Body of pancreas (tissue), 4 donors: Measurements from ENCODE around the gene RDH5.

Experiments used
- POLR2A ChIP-seq, 3 donors: fragments of 450-650 bp; IDR thresholded peaks; one replicate each; pipeline ENCODE4 v1.6.1; 2016; ENCODE audit warnings: antibody characterized with exemption in 3 of 3, mild to moderate bottlenecking in 2 of 3
- TF ChIP-seq, protein P1 (sequence below), 7 experiments: fragments of 450-650 bp in 4 of 7; fragments of 200-600 bp in 3 of 7; sonication (generic) in 3 of 7; IDR thresholded peaks; one replicate each; pipeline ENCODE4 v1.5.1; 2016 to 2019; ENCODE audit warnings: antibody characterized with exemption in 7 of 7

DNA sequence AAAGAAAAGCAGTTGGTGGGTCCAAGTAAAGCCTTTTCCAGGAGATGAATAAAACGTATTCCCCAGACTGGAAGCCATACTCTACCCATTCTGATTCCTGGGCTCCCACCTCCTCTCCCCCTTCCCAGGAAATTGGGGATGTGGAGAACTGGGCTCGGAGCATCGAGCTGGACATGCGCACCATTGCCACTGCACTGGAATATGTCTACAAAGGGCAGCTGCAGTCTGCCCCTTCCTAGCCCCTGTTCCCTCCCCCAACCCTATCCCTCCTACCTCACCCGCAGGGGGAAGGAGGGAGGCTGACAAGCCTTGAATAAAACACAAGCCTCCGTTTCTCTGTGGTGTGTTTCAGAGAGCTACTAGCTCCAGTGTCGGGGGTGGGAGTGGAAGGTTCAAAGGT lies 822 bp upstream of the RDH5 start:
- TF ChIP-seq, protein P1, sequence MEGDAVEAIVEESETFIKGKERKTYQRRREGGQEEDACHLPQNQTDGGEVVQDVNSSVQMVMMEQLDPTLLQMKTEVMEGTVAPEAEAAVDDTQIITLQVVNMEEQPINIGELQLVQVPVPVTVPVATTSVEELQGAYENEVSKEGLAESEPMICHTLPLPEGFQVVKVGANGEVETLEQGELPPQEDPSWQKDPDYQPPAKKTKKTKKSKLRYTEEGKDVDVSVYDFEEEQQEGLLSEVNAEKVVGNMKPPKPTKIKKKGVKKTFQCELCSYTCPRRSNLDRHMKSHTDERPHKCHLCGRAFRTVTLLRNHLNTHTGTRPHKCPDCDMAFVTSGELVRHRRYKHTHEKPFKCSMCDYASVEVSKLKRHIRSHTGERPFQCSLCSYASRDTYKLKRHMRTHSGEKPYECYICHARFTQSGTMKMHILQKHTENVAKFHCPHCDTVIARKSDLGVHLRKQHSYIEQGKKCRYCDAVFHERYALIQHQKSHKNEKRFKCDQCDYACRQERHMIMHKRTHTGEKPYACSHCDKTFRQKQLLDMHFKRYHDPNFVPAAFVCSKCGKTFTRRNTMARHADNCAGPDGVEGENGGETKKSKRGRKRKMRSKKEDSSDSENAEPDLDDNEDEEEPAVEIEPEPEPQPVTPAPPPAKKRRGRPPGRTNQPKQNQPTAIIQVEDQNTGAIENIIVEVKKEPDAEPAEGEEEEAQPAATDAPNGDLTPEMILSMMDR (IDR thresholded peaks at IDR 0.05): no peak
- TF ChIP-seq POLR2A (IDR thresholded peaks at IDR 0.05): no peak
